IPS DF 19.7 (cell line): ENCODE results near the gene ABCA7.
"Not testable (repeated sequence)": the region's sequence is repeated elsewhere in the genome, so short reads cannot be mapped to it uniquely, and the experiment has no call there.

Experiments used
- DNase-seq: peaks from one replicate; pipeline ENCODE4 v3.0.0-alpha.2; 2013; ENCODE audit warnings: low read depth, low spot score

The ABCA7 gene

GRCh38 chr19:1016647-1017114 lies 23.2 kb upstream of the ABCA7 start:
- no peak for DNase-seq

GRCh38 chr19:1017115-1017905 lies 22.6 kb upstream of the ABCA7 start:
- no peak for DNase-seq

DNA sequence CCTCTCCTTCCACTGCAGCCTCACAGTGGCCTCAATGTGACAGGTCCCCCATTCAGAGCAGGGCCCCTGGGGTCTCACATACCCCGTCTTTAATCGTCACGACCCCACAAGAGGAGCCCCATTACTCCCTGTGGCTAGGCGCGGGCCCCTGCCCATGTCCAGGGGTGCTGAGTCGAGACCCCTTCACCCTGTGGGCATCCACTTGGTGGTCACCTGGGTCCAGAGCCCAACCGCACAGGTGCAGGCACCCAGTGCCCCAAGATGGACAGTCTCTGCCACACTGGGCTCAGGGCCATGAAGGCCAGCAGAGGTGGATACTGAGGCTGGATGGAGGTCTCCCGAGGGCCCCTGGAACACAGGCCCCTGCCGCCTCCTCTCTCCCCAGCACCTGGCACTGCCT lies 22.0 kb upstream of the ABCA7 start:
- no peak for DNase-seq

GRCh38 chr19:1018393-1018792 lies 21.5 kb upstream of the ABCA7 start:
- no peak for DNase-seq

DNA sequence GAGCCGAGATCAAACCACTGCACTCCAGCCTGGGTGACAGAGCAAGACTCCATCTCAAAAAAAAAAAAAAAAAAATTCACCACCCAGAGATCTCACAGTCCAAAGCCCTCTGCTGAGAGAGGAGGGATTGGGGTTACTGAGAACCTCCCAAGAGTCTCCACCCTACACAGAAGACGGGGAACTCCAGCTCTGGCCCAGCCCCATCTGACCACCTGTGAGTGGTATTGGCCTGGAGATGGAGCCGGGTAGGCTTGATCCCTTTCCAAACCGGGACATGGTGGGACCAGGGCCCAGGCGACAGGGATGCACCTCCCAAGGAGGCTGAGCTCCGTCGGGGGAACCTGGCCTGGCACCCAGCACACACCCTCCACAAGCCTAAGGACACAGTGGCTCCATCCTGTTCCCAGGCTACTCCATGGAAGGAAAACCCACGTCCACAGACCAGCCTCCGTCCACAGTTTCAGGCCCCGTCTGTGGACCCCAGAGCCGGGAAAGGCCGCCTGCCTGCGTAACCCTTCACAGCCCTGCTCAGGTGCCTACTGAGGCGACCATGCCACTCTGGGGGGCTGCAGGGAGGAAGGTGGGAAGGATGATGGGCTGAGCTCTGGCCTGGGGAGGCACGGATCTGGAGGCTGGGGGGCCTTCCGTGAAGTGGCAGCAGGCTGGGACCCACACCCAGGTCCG lies 20.8 kb upstream of the ABCA7 start:
- DNase-seq: no peak

DNA sequence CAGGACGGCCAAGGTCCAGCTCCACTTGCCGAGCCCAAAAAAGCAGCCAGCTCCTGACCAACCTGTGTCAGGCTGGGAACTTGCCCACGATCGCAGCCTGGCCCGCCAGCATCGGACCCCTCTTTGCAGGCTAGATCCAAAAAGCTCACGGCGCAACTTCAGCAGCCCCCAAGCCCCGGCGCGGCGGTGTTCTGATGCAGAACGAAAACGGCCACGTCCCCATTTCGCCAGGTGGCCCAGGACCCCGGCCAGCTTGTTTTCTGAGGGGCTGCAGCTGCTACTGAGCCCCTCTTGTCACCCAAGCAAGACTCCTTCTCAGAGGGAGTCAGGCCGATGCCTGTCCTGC lies 20.3 kb upstream of the ABCA7 start:
- DNase-seq: no peak

DNA sequence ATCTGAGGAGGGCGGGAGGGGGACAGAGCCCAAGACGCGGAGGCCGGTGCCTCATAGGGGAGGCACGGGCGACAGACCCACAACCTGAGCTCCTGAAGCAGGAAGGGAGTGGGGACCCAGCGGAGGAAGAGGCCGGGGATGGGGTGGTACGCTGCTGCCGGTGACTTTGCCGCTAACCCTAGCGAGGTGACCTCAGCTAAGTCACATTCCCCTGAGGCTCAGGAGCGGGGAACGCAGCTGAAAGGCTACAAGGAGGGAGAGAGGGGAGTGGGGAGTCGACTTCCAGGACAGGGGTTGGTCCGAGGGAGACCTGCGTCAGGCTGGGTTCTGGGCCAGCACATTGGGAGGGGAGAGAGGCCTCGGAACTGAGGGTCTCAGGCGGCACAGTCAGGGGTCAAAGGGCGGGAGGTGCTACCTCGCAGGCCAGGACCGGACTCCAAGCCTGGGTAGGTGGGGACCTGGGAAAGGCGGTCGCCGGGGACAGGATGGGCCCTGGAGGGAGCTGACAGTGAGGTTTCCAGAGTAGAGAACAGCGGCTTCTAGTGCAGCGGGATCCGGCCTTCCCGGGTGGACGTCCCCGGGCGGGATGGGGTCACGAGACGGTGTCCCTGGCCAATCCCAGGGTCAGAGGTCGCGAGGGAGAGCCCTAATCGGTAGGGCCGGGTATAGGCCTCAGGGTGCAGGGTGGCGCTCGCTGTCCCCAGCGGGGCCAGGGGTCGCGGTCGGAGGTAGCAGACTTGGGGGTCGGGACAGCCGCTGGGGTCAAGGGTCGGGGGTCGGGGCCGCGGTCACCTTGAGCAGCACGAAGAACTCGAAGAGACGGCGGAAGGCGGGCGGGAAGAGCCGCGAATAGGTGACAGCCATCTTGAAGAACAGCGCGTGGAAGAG lies 19.7 kb upstream of the ABCA7 start:
- no peak for DNase-seq

- no peak for DNase-seq
Measured at GRCh38 chr19:1020868-1021425, 19.0 kb upstream of the ABCA7 start, which contains the start of gene TMEM259. TSS of gene TMEM259 (minus strand) at chr19:1021123. CDS start at chr19:1020996, 127 bp downstream.

DNA sequence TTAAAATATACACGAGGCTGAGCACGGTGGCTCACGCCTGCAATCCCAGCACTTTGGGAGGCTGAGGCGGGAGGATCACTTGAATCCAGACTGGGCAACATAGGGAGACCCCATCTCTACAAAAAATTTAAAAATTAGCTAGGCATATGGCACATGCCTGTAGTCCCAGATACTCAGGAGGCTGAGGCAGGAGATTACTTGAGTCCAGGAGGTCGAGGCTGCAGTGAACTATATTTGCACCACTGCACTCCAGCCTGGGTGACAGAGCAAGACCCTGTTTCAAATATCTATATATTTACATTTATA lies 16.1 kb upstream of the ABCA7 start:
- not testable (repeated sequence) for DNase-seq

DNA sequence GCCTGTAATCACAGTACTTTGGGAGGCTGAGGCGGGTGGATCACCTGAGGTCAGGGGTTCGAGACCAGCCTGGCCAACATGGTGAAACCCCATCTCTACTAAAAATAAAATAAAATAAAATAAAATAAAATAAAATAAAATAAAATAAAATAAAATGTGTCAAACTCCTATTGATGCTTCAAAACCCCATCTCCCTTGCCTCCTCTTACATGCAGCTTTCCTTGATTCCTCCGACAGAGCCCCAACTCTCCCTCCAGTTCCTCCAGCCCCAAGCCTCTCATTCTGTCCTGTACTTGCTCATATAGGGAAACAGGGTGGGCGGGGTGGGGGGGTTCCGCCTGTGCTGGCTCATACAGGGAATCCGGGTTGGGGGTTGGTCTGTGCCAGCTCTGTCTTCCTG lies 14.8 kb upstream of the ABCA7 start:
- not testable (repeated sequence) for DNase-seq

GRCh38 chr19:1025960-1026782 lies 13.7 kb upstream of the ABCA7 start, which contains the start of gene CNN2:
TSS of gene CNN2 (plus strand) at chr19:1026608. CDS start at chr19:1026662, 54 bp downstream.
- DNase-seq: no peak

DNA sequence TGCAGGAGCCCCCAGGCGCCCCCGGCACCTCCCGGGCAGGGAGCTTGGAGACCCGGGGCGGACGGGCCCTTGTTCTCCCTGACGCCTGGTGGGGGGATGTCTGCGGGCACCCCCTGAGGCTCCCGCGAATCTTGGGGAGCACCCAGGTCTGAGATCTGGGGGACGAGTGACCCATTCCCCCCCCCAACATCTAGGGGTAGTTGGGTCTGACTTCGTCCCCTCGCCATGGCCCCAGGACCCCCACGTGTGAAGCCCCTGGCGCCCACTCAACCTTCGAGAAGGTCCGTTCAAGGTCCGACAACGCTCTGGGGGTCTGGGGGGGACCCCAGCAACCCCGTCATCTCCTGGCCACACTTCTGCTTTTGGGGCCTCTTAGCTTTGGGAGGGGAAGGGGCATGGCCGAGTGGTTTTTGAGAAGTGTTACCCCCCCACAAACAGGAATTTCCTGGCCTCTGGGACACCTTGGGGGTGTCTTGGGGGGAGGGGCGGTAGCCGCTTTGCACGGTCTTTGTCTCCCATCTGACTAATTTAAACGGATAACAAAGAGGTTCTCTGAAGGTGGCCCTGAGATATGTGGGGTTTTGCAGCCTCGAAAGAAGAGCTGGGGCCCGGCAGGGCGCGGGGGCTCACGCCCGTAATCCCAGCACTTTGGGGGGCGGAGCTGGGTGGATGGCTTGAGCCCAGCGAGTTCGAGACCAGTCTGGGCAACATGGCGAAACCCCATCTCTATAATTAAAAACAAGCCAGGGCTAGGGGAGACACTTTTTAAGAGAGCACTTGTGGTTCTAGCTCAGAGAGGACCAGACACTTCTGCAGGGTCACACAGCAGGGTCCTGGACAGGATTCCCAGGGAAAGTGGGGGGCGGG lies 12.9 kb upstream of the ABCA7 start:
- no peak for DNase-seq

DNA sequence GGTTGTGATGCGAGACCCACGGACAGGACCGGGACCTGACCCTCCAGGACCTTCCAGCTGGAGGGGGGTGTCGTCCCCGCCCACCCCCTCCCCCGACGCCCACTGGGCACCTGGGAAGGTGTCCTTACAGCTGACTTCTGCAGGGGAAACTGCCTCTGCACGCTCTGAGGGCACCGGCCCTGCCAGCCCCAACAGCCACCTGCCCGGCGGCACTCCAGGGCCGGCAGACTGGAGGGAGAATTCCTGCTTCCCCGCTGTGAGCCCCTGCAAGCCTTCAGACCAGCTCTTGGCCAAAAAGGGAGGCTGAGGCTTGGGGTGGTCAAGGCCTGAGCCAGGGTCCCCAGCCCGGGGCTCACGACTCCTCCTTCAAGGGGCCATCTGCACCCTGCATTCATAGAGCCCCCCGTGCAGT lies 12.3 kb upstream of the ABCA7 start:
- DNase-seq: no peak

DNA sequence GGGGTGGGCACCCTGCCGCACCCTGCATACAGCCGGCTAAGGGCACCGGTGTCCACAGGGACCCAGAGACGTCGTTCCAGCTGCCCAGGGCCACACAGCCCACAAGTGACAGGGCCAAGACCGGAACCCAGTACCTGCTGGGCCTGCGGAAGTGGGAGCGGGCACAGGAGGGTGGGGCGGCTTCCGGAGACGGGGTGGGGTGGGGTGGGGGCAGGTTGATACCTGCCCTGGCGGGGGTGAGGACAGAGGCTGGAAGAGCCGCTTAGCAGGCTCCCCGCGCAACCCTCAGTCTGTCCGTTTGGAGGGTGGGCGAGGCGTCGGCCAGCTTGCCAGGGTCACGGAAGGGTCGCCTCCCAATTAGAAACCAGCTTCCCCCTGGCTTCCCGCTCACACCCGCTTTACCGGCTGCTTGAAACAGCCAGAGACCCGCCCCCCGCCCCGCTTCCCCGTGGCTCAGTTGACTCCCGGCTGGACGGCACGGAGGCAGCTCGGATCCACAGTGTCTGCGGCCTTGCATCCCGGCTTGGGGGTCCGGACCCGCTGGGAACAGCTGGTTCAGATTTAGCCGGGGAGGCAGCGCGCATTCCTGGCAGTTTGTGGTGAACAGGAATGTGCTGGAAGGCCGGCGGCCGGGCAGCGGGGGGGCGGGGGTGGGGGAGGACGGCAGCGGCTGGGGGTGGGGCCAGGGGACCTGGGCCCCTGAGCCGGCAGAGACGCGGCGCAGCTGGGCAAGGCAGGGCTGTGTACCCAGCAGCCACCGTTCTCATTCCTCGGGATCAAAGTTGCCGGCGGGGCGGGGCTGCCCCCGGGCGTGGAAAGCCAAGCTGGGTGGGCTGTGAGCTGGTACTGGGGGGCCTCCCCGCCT lies 11.6 kb upstream of the ABCA7 start:
- no peak for DNase-seq

- no peak for DNase-seq
Measured at GRCh38 chr19:1032264-1032867, 7.5 kb upstream of the ABCA7 start.

GRCh38 chr19:1035998-1036621 lies 3.8 kb upstream of the ABCA7 start:
- no peak for DNase-seq

- no peak for DNase-seq
Measured at GRCh38 chr19:1037621-1038064, 2.3 kb upstream of the ABCA7 start.
